Measurements from ENCODE around the gene RABGAP1L.
"Not testable (repeated sequence)": the region's sequence is repeated elsewhere in the genome, so short reads cannot be mapped to it uniquely, and the experiment has no call there.

The RABGAP1L gene

DNA sequence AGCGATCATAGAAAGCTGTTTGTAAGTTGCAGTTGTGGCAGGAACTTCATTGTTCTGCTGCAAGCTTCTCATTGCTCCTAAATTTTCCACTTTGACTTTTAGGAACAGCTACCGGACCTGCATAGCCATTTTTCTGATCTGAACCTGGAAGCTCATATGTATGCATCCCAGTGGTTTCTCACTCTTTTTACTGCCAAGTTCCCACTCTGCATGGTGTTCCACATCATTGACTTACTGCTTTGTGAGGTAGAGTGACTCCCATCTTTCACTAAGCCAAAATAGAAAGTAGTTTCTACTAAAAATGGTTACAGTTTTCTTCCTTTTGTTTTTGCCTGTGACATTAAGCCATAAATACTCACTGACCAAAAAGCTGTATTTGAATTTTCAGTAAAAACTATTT lies 542.7 kb downstream of the RABGAP1L start:
- FAIRE-seq (no peak), DNase-seq (ENCODE audit: insufficient read length, low spot score) (no peak)
- no peak for TF ChIP-seq PAX5 (IDR thresholded peaks at IDR 0.05; ENCODE audit: insufficient read depth, low read length, severe bottlenecking)
- TF ChIP-seq POU2F2 (IDR thresholded peaks at IDR 0.05; ENCODE audit: low read depth, low read length), result no peak
- no peak for TF ChIP-seq TAF1 (IDR thresholded peaks at IDR 0.05; ENCODE audit: low read depth, low read length)
- TF ChIP-seq SPI1 (IDR thresholded peaks at IDR 0.05; ENCODE audit: low read depth, low read length), result no peak
- TF ChIP-seq POLR2AphosphoS5 (IDR thresholded peaks at IDR 0.05; ENCODE audit: low read depth, low read length), result no peak
- TF ChIP-seq POLR2A (IDR thresholded peaks at IDR 0.05; ENCODE audit: low read depth, low read length), result no peak

- FAIRE-seq (no peak), DNase-seq (ENCODE audit: insufficient read length, low spot score) (no peak)
- no peak for TF ChIP-seq POLR2AphosphoS5 (IDR thresholded peaks at IDR 0.05; ENCODE audit: low read depth, low read length)
- no peak for TF ChIP-seq POLR2A (IDR thresholded peaks at IDR 0.05; ENCODE audit: low read depth, low read length)
These were observed 544.0 kb downstream of the RABGAP1L start for GRCh38 chr1:174703309-174703708.

GRCh38 chr1:174704300-174704699 lies 545.0 kb downstream of the RABGAP1L start:
- DNase-seq (ENCODE audit: insufficient read length, low spot score), result no peak
- FAIRE-seq, result no peak
- TF ChIP-seq POLR2AphosphoS5 (IDR thresholded peaks at IDR 0.05; ENCODE audit: low read depth, low read length) (no peak), SPI1 (IDR thresholded peaks at IDR 0.05; ENCODE audit: low read depth, low read length) (no peak)

DNA sequence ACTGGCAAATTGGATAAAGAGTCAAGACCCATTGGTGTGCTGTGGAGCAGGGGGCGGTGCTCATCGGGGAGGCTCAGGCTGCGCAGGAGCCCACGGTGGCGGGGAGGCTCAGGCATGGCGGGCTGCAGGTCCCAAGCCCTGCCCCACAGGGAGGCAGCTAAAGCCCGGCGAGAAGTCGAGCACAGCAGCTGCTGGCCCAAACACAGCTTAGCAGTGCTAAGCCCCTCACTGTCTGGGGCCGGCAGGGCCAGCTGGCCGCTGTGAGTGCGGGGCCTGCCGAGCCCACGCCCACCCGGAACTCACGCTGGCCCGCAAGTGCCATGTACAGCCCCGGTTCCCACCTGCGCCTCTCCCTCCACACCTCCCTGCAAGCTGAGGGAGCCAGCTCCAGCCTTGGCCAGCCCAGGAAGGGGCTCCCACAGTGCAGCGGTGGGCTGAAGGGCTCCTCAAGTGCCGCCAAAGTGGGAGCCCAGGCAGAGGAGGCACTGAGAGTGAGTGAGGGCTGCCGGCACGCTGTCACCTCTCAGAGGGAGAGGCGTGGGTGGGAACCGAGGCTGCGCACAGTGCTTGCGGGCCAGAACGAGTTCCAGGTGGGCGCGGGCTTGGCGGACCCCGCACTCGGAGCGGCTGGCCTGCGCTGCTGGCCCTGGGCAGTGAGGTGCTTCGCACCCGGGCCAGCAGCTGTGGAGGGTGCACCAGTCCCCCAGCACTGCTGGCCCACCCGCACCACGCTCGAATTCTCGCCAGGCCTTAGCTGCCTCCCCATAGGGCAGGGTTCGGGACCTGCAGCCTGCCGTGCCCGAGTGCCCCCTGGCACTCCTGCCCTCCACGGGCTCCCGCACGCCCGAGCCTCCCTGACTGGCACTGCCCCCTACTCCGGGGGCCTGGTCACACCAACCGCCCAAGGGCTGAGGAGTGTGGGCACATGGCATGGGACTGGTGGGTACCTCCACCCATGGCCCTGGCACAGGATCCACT lies 551.8 kb downstream of the RABGAP1L start:
- FAIRE-seq, result no peak
- no peak for DNase-seq (ENCODE audit: insufficient read length, low spot score)
- TF ChIP-seq POLR2A (IDR thresholded peaks at IDR 0.05; ENCODE audit: low read depth, low read length) (no peak), PAX5 (IDR thresholded peaks at IDR 0.05; ENCODE audit: insufficient read depth, low read length, severe bottlenecking) (no peak), POU2F2 (IDR thresholded peaks at IDR 0.05; ENCODE audit: low read depth, low read length) (no peak), SPI1 (IDR thresholded peaks at IDR 0.05; ENCODE audit: low read depth, low read length) (no peak)

- FAIRE-seq; DNase-seq (ENCODE audit: insufficient read length, low spot score): not testable (repeated sequence)
These were observed 552.5 kb downstream of the RABGAP1L start for GRCh38 chr1:174711848-174712247.

DNA sequence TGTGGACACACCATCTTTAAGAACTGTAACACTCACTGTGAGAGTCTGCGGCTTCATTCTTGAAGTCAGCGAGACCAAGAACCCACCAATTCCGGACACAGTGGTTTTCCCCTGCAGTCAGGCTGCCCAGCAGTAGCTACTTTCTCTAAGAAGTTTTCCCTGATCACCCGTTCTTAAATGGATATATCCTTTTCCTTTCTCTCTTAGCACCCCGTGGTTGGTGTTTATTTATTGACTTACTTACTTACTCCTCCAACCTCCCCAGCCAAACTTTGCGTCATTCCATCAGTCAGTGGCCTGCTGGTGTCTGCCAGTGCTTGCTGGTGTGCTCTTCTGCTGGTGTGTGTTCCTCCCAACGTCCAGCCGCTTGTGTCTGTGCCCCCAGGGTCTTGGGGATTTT lies 553.2 kb downstream of the RABGAP1L start:
- DNase-seq (ENCODE audit: insufficient read length, low spot score) (no peak), FAIRE-seq (no peak)
- no peak for TF ChIP-seq TAF1 (IDR thresholded peaks at IDR 0.05; ENCODE audit: low read depth, low read length)
- no peak for TF ChIP-seq POLR2A (IDR thresholded peaks at IDR 0.05; ENCODE audit: low read depth, low read length)
- no peak for TF ChIP-seq SPI1 (IDR thresholded peaks at IDR 0.05; ENCODE audit: low read depth, low read length)
- no peak for TF ChIP-seq PAX5 (IDR thresholded peaks at IDR 0.05; ENCODE audit: insufficient read depth, low read length, severe bottlenecking)
- TF ChIP-seq POLR2AphosphoS5 (IDR thresholded peaks at IDR 0.05; ENCODE audit: low read depth, low read length), result no peak
- TF ChIP-seq POU2F2 (IDR thresholded peaks at IDR 0.05; ENCODE audit: low read depth, low read length), result no peak

- no peak for FAIRE-seq
- TF ChIP-seq TAF1 (IDR thresholded peaks at IDR 0.05; ENCODE audit: low read depth, low read length), result no peak
- no peak for TF ChIP-seq PAX5 (IDR thresholded peaks at IDR 0.05; ENCODE audit: insufficient read depth, low read length, severe bottlenecking)
- TF ChIP-seq POLR2A (IDR thresholded peaks at IDR 0.05; ENCODE audit: low read depth, low read length), result no peak
- no peak for TF ChIP-seq POLR2AphosphoS5 (IDR thresholded peaks at IDR 0.05; ENCODE audit: low read depth, low read length)
- no peak for TF ChIP-seq POU2F2 (IDR thresholded peaks at IDR 0.05; ENCODE audit: low read depth, low read length)
- no peak for DNase-seq (ENCODE audit: insufficient read length, low spot score)
These were observed 554.5 kb downstream of the RABGAP1L start for GRCh38 chr1:174713796-174714195.

- FAIRE-seq (no peak), DNase-seq (ENCODE audit: insufficient read length, low spot score) (no peak)
- TF ChIP-seq POLR2AphosphoS5 (IDR thresholded peaks at IDR 0.05; ENCODE audit: low read depth, low read length) (no peak), PAX5 (IDR thresholded peaks at IDR 0.05; ENCODE audit: insufficient read depth, low read length, severe bottlenecking) (no peak), POLR2A (IDR thresholded peaks at IDR 0.05; ENCODE audit: low read depth, low read length) (no peak), POU2F2 (IDR thresholded peaks at IDR 0.05; ENCODE audit: low read depth, low read length) (no peak), TAF1 (IDR thresholded peaks at IDR 0.05; ENCODE audit: low read depth, low read length) (no peak), SPI1 (IDR thresholded peaks at IDR 0.05; ENCODE audit: low read depth, low read length) (no peak)
These were observed 559.9 kb downstream of the RABGAP1L start for GRCh38 chr1:174719194-174719593.

GRCh38 chr1:174720618-174721017 lies 561.3 kb downstream of the RABGAP1L start:
- FAIRE-seq (no peak), DNase-seq (ENCODE audit: insufficient read length, low spot score) (no peak)
- no peak for TF ChIP-seq POU2F2 (IDR thresholded peaks at IDR 0.05; ENCODE audit: low read depth, low read length)
- no peak for TF ChIP-seq POLR2AphosphoS5 (IDR thresholded peaks at IDR 0.05; ENCODE audit: low read depth, low read length)
- no peak for TF ChIP-seq POLR2A (IDR thresholded peaks at IDR 0.05; ENCODE audit: low read depth, low read length)
- TF ChIP-seq TAF1 (IDR thresholded peaks at IDR 0.05; ENCODE audit: low read depth, low read length), result no peak
- no peak for TF ChIP-seq PAX5 (IDR thresholded peaks at IDR 0.05; ENCODE audit: insufficient read depth, low read length, severe bottlenecking)
- TF ChIP-seq SPI1 (IDR thresholded peaks at IDR 0.05; ENCODE audit: low read depth, low read length), result no peak

DNA sequence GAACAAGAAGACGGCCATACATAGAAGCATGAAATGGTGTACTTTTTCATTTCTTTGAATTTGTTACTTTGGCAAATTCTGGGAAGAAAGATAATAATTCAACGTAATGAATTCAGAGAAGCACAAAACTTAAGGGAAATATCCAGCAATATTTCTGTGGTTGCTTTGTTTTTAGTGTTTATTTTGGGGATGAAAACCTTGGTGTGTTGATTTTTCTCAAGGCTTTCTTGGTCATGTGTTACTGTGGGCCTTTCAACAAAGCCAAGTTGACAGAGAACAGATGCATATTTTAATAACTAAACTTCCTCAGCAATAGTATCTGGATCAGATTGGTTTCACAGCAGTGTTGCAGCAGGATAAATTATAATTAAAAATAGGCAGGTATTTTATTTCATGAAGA lies 561.9 kb downstream of the RABGAP1L start:
- DNase-seq (ENCODE audit: insufficient read length, low spot score), result no peak
- no peak for TF ChIP-seq POLR2AphosphoS5 (IDR thresholded peaks at IDR 0.05; ENCODE audit: low read depth, low read length)
- no peak for TF ChIP-seq SPI1 (IDR thresholded peaks at IDR 0.05; ENCODE audit: low read depth, low read length)
- no peak for TF ChIP-seq PAX5 (IDR thresholded peaks at IDR 0.05; ENCODE audit: insufficient read depth, low read length, severe bottlenecking)
- no peak for TF ChIP-seq POLR2A (IDR thresholded peaks at IDR 0.05; ENCODE audit: low read depth, low read length)
- no peak for TF ChIP-seq TAF1 (IDR thresholded peaks at IDR 0.05; ENCODE audit: low read depth, low read length)
- TF ChIP-seq POU2F2 (IDR thresholded peaks at IDR 0.05; ENCODE audit: low read depth, low read length), result no peak
- no peak for FAIRE-seq
